HK-2 (cell line): Measurements from ENCODE around the gene COL25A1.
"Not testable (repeated sequence)": the region's sequence is repeated elsewhere in the genome, so short reads cannot be mapped to it uniquely, and the experiment has no call there.

ENCODE experiments used
- DNase-seq: peaks from one replicate; pipeline ENCODE4 v3.0.0-alpha.2; 2018; ENCODE audit not compliant: unreplicated experiment

Gene COL25A1

DNA sequence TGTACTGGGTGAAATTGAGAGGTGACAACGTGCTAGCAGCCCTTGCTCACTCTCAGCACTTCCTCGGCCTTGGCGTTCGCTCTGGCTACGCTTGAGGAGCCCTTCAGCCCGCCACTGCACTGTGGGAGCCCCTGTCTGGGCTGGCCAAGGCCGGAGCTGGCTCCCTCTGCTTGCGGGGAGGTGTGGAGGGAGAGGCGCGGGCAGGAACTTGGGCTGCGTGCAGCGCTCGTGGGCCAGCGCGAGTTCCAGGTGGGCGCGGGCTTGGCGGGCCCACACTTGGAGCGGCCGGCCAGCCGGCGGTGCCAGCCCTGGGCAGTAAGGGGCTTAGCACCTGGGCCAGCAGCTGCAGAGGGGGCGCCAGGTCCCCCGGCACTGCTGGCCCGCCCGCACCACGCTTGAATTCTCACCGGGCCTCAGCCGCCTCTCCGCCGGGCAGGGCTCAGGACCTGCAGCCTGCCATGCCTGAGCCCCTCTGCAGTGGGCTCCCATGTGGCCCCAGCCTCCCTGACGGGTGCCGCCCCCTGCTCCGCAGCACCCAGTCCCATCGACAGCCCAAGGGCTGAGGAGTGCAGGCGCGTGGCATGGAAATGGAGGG lies 290.1 kb downstream of the COL25A1 start:
- DNase-seq, result no peak

DNA sequence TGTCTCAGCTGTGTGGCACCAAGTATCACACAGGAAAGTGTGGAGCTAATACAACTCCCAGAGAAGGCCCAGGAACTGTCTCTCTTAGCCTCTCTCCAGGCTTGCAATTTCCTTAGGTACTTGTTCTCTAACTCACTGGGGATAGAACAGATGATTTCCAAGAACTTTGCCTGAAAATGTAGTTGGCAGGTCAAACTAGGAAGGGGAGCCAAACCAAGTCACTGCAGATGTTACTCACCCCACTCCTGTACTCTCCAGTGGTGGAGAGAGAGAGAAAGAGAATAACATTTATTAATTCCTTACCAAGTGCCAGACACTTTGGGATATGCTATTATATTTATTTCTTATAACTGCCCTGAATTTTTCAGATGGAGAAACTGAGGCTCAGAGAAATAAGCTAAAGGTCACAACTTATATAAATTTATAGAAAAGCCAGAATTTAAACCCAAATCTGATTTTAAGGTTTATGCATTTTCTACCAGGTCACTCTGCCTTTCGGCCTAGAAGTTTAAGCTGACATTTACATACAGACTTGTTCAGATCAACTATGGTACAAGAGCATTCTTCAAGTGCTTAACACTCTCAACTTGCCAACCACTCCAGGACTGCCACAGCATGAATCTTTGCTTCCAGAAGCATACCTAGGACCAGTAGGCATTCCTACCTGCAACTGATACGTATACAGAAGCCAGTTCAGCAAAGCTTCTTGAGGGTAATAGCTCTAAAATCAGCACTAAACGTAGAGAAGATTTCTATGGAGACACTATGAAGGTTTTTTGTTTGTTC lies 291.0 kb downstream of the COL25A1 start:
- no peak for DNase-seq

DNA sequence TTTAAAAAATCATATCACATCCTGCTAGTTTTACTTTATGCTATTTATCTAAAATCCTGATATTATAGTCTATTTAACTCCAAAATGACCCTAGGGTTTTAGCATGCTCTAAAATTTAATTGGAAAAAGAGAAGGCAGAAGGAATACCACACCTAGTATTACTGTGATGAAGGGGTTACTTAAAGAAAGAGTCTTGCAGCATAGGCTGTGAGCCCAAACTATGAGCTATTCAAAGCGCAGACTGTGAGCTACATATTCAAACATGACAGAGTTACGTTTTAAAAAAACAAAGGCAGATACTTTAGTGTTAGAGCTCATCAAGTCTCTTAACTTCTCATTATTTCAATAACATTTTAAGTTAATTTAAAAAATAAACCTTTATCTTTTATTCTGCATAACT lies 291.9 kb downstream of the COL25A1 start:
- DNase-seq, result no peak

DNA sequence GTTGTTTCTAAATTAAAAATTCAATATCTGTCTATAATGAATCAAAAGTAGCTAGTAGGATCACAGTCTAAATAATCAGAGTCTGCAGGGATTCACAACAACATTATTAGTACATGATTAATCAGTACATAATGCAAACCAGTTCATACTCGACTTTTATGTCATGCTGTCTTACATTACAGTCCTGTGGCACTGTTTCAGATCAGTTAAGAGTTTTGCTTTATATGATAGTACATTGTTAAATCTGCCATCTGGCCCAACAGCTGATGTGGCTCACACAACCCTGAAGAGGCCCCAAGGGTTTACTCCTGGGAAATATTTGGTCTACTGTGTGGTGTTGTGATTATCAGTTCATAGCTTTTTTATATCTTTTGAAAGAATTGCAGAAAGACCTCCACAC lies 292.5 kb downstream of the COL25A1 start:
- DNase-seq, result no peak

DNA sequence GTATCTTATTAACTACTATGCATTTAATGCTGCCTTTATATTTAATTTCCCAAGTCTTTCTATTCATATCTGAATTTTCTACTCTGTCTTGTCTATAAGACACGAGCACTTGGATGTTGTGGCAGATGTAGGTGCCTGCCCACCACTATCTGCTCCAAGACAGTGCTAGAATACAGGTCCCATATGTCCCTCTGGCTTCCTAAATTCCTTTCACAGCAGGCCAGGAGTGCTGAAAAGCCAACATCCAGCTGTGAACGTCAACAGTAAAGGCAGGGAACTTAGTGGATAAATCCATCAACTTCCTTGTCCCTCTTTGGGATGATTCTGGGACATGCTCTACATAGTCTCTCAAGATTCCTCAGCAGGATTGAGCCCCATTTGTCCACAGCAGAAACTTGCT lies 294.5 kb downstream of the COL25A1 start:
- DNase-seq, result no peak

DNA sequence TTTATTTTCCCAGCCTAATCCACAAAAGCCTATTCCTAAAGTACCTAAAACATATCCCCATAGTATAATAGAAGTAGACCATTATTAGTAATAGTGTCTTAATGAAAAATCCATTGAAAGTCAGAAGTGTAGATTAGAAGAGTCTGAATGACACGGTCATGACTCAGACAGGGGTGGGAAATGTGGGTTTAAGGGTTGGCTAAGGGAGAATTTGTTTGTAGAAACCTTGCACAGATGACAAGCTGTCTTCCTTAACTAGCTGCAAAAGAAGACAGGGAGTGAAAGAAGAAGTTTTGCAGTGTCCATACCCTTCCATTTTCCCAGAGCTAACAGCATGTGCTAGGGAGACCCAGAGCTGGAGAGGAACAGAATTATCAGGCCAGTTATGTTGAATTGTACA lies 296.9 kb downstream of the COL25A1 start:
- no peak for DNase-seq

DNA sequence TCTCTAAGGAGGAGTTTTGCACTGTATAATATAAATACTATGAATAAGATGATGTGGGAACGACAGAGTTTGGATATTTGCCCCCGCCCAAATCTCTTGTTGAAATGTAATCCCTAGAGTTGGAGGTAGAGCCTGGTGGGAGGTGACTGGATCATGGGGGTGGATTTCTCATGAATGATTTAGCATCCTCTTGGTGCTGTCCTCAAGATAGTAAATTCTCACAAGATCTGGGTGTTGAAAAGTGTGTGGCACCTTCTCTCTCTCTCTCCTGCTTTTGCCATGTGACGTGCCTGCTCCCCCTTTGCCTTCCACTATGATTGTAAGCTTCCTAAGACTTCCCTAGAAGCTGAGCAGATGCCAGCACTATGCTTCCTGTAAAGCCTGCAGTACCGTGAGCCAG lies 298.0 kb downstream of the COL25A1 start:
- no peak for DNase-seq

DNA sequence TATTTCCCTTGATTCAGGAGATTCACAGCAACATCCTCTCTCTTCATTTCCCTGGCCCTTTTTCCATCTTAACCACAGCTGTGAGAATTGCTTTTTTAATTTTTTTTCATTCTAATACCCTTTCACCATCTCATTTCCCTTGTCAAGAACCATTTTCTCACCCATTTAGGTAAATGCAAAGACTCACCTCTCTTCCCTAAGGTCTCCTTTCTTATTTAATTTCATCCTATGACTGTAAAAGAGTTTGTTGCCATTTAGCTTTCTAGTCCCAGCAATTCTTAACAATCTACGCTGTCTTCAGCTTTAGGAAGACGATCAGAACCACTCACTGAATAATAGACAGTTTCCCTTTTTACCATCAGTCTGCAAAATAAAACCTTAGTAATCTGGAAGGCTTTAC lies 298.5 kb downstream of the COL25A1 start:
- no peak for DNase-seq

DNA sequence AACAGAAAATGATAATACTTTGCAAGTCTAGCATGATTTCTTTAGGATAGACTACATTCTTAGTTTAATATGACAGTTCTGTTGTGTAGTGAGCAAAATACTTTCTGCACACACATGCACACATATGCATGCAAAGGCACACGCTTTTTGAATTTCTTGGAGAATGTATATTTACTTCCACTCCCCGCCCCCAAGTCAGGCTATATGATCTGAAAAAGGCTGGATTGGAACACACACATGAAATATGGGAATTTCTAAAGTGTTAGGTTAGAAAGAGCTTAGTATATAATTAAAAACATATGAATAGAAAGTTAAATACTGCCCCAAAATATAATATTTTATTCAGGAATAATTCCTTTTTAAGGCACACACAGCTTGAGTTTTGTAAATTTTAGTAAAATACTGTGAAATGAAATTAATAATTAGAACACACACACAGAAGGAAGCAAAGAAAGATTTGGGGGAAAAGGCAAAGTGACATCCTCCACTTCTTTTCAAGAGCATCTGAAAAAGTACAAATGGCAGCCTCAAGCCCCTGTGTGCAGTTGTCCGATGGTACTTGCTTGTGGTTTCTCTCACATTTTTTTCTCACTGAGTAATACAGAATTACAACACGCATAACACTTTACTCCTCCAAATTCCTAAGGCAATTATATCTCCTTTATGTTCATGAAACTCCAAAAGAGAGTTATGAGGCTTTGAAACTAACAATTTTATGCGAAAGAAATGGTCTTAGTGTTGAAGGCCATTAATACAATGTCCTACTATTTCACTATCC lies 310.7 kb downstream of the COL25A1 start:
- DNase-seq, result no peak

DNA sequence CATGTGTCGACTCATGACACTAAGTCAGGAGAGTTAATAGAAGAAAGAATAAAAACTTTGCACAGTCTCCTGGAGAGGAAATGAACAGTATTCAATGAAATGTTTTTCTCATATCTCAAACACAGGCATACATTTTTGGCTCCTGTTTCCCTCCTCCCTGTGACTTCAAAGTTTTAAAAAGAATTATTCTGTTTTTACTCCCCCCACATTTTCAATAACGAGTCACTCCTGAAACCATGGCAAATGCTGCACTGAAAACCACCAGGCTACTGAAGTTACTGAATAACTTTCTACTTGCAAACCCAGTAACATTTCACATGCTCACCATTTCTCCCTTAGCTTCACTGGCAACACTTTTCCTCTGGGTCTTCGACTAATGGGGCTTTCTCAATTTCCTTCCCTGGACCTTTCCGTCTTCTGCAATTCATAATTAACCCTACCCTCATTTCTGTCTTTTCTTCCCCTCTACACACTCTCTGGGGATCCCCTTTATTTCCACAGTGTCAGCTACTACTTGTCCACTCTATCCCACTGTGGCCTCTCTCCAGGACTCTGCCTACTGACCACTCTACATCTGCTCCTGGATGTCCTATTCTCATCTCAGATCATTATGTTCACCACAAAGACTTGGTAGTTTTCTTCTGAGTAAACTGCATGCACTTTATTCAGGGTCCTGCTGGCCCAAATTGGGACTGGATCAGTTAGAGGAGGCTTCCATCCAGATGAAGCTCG lies 313.8 kb downstream of the COL25A1 start:
- DNase-seq, result no peak

DNA sequence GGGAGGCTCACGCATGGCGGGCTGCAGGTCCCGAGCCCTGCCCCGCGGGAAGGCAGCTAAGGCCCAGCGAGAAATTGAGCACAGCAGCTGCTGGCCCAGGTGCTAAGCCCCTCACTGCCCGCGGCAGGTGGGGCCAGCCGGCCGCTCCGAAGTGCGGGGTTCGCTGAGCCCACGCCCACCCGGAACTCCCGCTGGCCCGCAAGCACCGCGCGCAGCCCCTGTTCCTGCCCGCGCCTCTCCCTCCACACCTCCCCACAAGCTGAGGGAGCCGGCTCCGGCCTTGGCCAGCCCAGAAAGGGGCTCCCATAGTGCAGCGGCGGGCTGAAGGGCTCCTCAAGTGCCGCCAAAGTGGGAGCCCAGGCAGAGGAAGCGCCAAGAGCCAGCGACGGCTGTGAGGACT lies 318.0 kb downstream of the COL25A1 start:
- not testable (repeated sequence) for DNase-seq

DNA sequence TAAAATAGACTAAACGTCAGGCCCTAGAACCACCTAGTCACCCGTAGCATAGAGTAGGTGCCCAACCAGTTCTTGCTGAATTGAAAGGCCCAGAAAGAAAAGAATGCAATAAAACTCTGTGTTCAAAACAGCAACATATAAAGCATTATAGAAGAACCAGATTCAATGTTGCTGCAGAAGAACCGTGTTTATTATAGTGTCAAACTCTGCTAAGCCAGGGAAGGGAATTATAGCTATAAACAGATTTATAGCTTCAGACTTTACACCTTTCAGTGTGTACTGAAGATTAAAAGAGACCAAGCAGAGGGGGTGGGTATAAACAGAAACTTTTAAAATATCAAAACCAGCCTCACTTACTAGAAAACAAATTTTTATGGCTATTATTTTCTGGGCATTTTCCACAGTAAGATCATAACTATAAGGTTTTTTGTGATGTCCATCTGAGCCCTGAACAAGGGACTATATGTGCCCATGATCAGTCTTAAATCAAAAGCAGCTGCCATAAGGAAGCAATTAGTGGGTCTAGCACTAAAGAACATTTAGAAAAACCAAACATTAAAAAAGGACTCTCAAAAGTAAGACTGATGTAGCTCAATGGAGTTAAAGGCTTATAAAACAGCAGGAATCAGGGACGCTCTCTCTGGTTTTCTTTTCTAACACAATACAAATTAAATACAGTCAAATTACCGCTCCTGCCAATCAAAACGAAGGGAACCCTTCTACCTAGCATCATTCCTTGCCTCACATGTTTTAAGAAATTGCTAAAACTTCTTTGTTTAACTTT lies 319.9 kb downstream of the COL25A1 start:
- no peak for DNase-seq

DNA sequence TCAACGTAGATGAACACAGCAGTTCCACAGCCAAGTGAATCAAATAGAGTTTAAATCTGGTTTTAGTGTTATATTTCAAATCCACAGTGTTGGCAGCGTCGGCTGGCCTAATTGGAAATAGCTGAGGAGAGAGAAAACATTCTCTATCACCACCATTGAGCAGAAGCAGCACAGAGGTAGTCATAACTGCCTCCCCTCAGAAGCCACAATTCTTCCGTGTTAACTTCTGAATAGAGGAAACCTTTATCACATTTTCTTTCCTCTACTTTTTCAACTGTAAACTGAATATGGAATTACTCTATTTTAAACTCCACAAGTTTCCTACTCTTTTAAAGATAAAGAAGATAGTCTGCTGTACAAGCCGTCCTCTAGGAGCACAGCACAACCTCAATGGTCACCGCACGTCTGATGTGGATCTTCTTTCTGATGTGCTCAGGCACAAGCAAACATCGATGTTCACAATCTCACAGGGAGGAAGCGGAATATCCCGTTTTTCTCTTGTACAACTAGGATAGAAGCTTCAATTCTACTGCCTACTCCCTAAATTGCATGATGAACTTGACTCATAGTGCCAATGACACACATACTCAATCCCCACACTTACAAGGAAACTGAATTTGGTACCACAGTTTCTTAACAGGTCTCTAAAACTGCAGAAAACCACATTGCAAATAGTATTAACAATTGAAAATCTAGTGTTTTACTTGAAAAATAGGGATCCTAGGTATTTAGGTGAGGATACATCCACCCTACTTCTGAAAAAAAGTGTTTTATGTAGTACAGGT lies 321.8 kb downstream of the COL25A1 start:
- DNase-seq, result no peak

DNA sequence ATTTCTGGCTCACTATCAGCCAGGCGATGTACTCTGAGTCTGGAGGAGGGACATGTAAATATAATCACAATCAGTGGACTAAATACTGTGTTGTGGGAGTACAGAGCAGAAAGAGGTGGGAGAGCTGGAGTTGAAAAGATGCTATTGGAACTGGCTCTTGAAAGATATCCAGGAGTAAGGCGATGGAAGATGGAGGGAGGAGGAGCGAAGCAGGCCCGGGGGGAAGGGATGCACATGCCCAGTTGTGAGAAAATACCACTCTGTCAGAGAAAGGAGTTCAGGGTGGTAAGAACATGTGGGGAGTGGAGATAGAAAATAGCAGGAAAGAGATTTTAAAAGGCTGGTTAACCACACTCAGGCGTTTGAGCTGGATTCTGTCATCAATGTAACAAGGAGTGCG lies 322.7 kb downstream of the COL25A1 start:
- DNase-seq, result no peak

DNA sequence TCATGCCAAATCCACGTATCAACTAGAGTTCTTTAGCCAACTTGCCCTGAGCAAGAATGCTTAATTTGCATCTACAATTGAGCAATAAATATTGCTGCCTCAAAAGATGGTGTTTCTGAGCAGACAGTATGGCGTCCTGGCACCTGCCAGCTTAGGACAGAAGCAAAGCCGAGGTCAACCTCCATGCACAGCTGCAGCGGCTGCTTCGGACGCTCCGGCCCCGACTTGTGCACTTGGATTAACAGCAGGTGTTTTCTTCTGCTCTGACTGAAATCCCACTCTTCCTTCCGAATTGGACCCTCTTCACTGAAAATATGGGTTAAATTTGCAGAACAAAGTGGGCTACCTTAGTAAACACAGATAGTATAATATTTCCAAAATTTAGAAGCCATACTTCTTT lies 324.4 kb downstream of the COL25A1 start:
- no peak for DNase-seq

DNA sequence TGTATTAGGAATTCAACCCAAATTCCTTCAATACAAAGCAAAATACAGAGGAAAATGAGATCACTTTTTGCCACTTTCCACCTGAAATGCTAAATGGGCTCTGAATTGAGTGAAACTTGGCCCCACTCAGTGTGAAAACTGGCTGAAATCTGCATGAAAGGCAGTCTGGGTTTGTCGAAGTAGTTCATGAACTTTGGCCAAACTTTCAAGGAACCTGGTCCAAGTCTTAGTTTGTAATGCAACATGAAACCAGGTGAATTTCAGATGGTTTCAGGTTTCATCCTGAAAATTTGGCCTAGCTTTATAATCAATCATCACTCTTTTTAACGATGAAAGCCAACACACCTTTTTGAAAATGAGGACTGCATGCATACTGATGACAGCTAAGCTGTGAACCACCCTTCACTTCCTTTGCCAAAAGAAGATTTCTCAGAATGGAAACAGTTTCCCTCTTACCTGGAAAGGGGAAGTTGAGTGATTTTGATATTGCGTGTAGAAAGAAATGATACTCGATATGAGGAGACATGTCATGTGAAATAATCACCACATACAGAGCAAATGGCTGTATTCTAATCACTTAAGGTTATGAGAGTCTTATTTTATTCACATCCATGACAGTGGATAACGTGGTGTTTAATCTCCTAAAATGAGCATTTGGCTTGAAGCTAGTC lies 329.7 kb downstream of the COL25A1 start:
- no peak for DNase-seq

DNA sequence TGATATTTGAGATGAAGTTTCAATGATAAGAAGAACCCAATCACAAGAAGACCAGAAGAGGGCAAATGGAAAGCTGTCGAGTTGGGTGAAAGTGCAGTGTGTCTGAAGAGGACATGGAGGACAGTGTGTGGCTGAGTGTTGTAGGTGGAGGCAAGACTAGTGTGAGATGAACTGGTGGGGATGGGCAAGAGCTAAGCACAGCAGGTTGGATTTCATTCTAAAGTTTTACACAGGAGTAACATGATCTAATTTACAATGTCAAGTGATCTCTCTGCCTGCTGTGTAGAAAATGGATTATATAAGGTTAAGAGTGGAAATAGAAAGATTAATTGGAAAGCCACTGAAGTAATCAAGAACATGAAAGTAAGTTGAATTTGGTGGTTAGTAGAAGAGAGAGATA lies 331.0 kb downstream of the COL25A1 start:
- DNase-seq, result no peak

DNA sequence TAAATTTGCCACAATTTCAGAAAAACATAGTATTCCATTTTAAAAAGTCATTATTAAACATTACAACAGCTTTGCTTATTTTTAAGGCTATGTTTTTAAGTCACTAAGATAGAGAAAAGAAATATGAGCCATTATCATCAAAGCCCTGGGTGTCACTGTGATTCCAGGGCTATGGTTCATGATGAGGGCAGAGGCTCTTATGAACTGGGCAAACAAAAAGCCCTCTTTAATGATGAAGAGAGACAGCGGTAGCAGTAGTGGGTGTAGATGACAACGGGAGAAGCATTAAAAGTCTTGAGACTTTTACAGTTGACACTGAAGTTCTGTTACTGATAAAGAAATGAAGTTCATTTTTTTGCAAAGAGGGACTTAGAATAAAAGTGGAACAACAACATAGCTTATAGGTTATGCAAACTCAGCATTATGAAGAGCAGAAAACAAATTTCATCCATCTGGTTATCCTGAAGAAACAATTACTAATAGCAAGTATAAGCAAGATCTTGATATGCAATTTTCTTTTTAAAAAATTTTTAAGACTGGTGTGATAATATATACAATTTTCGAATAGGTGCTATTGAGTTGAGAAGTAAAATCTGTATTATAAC lies 336.9 kb downstream of the COL25A1 start:
- DNase-seq, result no peak

DNA sequence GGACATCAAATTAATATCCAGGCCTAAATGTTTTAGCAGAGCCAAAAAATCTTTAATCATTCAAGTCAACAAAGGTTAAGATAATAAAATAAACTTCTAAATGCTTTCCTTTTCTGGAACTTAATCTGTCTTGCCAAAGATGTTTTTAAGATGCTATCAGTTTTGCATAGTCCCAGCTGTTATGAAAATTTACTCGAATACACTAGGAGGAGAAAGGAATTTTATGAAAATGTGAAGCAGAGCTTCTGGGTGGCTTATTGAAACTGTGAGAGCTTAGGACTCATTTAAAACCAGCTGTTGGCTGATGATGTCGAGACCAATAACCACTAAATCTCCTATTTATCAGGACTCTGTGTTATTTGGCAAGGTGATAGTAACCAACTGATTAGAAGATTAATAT lies 337.4 kb downstream of the COL25A1 start:
- DNase-seq, result no peak

DNA sequence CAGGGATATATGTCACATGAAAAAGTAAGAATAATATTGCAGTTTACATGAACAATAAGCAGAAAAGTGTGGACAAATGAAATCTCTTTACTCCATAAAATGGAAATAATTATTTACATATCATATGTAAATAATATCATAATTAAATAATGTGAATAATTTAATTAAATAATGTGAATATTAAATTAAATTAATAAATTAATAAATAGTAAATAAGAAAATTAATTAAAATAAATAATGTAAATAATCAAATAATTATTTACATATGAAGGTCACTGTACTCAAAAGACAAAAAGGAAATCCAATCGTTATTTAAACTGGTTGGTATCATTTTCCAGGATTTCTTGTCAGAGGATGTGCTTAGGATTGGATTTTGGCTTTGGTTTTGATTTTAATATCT lies 338.5 kb downstream of the COL25A1 start:
- no peak for DNase-seq
